CD4-positive, alpha-beta T cell treated with Interleukin-1 beta for 1 hour (primary cell): ENCODE data around the gene PNRC2.
"Not testable (repeated sequence)": the region's sequence is repeated elsewhere in the genome, so short reads cannot be mapped to it uniquely, and the experiment has no call there.

Source experiments
- DNase-seq, 2 donors: peaks; one replicate each; pipeline ENCODE4 v3.0.0-alpha.2; 2020 to 2022

The PNRC2 gene

GRCh38 chr1:23957096-23957495 is 2.5 kb upstream of the PNRC2 start:
- DNase-seq: no peak

- DNase-seq: peak in 1 of 2 donors; percentile 14
Measured at GRCh38 chr1:23958040-23958809, 1.4 kb upstream of the PNRC2 start.

GRCh38 chr1:23958810-23959460 is 693 bp upstream of the PNRC2 start:
- DNase-seq: peak; percentile 94

GRCh38 chr1:23960291-23961020 is 828 bp downstream of the PNRC2 start:
- no peak for DNase-seq

- no peak for DNase-seq
Measured at GRCh38 chr1:23963617-23964234, 4.1 kb downstream of the PNRC2 start.

- no peak for DNase-seq
Measured at GRCh38 chr1:23964235-23964668, 4.6 kb downstream of the PNRC2 start.

GRCh38 chr1:23964790-23965740 is 5.4 kb downstream of the PNRC2 start:
- DNase-seq: no peak

DNA sequence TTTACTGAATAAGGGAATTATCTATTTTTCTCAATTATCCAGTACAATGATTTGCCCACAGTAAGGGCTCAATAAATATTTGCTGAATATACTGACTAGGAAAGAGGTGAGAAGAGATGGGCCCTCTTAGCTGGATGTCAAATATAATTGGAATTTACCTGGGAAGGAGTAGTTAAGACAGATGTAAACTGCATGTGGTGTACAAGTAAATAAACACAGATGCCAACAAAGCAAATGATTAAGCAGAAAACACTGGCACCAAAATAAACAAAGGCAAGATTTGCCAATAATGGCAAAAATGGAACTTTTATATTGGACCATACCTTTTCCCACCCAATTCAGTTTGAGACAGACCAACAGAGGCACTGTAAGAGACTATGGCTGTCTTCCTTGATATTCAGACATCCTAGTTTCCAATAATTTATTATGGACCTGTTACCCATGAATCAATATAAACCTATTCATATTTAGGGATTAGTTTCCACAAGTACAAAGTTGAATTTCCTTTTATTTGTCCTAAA is 7.4 kb downstream of the PNRC2 start:
- DNase-seq: no peak

DNA sequence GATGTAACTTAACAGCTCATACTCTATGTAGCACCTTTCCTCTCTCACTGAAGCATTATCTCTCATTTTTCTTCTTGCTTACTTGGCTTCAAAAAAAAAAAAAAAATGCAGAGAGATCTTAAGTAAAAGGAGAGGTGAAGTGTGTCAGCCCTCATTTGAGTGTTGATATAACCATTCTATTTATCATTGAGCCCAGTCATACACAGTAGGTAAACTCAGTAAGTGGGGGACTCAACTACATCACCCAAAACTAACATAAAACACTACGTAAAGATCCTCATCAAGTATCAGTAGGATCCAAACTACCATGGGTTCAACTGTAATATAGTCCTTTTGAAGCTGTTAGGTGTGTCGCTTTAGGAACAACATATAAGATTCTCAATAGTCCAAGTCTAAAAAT is 8.2 kb downstream of the PNRC2 start:
- no peak for DNase-seq

DNA sequence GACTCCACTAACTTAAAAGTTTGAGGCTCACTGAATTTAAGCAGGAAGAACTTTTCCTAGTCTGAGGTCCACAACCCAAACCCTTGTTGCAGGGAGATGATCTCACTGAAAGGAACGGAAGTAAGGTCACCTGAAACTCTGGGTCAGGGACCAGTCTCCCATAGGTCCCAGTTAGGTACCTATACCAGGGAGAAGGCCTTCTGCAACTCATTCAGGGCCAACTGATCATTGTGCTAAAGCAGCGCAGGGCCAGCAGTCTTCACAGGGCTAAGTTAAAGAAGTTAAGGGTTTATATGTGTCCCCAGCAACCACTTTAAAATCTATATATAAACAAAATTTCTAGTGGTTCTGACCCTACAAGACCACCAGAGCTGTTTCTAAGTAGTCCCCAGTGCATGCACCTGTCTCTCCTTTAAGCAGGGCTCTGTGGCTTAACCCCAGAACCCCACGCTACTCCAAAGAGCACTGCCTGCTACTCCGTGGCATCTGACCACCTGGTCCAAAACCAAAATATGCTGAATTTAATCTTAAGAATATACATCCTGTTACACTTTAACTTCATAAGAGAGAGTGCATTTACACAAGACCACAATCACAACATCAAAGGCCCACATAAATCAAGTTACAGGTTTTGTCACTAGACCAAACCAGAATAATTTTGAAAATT is 17.7 kb downstream of the PNRC2 start:
- DNase-seq: no peak

- DNase-seq: no peak
Measured at GRCh38 chr1:23977854-23978191, 18.2 kb downstream of the PNRC2 start.

- no peak for DNase-seq
Measured at GRCh38 chr1:23978805-23979204, 19.2 kb downstream of the PNRC2 start.

GRCh38 chr1:23979387-23979880 is 19.8 kb downstream of the PNRC2 start:
- DNase-seq: no peak

DNA sequence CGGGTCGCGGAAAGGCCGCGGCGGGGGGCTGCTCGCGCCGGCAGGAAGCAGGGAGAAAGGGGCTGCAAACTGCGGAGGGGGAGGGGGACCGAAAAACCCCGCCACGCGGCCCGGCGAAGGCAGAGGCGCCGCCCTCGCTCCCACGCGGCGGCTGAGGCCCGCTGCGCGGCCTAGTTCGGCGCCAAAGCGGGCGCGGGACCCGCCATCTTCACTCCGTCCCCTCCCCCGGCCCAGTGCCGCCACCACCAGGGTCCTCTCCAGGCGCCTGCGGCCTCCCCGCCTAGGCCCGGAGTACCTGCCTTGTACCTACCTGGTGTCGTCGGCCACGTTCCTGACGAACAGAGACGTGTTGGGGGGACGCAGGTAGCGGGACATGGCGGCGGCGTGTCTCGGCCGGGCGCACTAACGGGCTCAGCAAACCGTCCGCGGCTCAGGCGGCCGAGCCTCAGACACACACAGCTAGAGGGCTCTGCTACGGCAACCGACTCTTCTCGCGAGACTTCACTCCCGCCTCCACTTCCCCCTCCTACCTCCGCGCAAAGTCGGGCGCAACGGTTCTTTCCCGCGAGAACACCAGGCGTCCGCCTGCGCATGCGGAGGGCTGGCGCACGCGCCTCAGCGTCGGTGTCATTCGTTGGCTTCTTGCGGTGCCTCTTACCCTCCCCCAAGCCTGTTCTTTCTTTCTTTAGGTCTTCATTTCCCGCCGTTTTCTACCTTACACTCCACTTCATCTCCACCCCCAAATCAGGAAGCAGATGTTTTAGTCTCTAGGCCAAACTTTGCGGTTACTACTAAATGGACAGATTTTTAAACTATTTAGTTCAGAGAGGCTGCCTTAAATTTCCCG is 20.5 kb downstream of the PNRC2 start, which contains the start of gene SRSF10:
SRSF10 (minus strand) TSS at position 447 of the 847 bp plus-strand sequence; CDS start at position 375, 72 bp downstream.
- peak; percentile 99 for DNase-seq

GRCh38 chr1:23980728-23981070 is 21.1 kb downstream of the PNRC2 start:
- peak; percentile 28 to 29 for DNase-seq

DNA sequence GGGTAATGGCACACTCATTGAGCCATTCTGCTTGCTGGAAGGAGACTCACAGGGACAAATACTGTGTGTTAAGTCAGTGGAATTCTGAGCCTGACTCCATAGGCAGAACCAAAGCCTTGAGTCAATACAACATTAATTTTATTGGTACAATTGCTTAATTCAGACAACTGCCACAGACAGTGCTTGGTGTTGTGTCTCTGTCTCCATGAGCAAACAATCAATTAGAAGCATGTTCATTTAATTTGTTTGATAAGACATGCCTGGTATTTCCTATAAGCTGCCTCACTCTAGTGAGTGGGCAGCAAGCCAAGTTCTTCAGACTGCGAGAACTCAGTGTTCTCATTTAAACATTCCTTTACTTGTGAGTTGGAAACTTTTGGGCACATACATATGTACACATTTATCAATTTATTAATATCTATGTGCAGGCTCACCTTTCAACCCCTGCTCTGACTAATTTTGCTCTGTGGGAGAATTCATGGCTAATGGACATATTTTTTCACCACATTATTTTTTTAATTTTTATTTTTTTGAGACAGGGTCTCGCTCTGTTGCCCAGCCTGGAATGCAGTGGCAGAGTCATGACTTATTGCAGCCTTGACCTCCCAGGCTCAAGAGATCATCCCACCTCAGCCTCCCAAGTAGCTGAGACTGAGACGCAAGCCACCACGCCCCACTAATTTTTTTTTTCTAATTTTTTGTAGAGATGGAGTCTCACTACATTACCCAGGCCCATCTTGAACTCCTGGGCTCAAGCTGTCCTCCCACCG is 25.0 kb downstream of the PNRC2 start:
- no peak for DNase-seq

- not testable (repeated sequence) for DNase-seq
Measured at GRCh38 chr1:23987038-23987437, 27.4 kb downstream of the PNRC2 start.

DNA sequence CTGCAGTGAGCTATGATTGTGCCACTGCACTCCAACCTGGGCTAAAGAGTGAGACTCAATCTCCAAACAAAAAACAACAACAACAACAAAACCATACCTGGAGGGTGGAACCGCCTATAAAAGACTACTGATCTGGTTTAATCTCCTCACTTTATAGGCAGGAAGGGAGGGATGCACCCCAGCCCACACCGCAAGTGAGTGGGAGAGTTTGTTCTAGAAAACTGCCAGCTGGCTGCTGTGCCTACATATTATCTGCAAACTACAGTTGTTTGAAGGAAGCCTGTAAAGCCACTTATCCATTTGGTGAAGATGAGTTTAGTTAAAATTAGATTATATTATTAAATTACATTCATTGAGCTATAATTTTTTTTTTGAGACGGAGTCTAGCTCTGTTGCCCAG is 29.6 kb downstream of the PNRC2 start:
- DNase-seq: no peak

DNA sequence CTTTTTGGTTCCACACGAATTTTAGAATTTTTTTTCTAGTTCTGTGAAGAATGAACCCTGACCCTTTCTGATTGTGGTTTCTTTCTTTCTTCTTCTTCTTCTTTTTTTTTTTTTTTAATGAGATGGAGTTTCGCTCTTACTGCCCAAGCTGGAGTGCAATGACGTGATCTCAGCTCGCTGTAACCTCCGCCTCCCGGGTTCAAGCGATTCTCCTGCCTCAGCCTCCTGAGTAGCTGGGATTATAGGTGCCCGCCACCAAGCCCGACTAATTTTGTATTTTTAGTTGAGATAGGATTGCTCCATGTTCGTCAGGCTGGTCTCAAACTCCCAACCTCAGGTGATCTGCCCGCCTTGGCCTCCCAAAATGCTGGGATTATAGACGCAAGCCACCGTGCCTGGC is 32.4 kb downstream of the PNRC2 start:
- DNase-seq: not testable (repeated sequence)
